A673 (cell line): ENCODE results near the gene MRGPRF.

ENCODE experiments used
- EZH2 ChIP-seq: fragments of 200-600 bp; sonication (generic); IDR thresholded peaks from 2 replicates; pipeline ENCODE4 v1.6.1; 2017; ENCODE audit warnings: borderline replicate concordance, low read depth, mild to moderate bottlenecking, mixed read lengths, antibody characterized with exemption, low read length; ENCODE audit not compliant: poor library complexity, severe bottlenecking
- TF ChIP-seq, protein P1 (sequence below): fragments of 300-800, 200-600 bp; sonication (generic); conservative IDR thresholded peaks from 2 replicates; pipeline ENCODE4 v1.5.1; 2017; ENCODE audit warnings: low read depth, mild to moderate bottlenecking, antibody characterized with exemption, low read length, moderate library complexity, mixed read lengths

DNA sequence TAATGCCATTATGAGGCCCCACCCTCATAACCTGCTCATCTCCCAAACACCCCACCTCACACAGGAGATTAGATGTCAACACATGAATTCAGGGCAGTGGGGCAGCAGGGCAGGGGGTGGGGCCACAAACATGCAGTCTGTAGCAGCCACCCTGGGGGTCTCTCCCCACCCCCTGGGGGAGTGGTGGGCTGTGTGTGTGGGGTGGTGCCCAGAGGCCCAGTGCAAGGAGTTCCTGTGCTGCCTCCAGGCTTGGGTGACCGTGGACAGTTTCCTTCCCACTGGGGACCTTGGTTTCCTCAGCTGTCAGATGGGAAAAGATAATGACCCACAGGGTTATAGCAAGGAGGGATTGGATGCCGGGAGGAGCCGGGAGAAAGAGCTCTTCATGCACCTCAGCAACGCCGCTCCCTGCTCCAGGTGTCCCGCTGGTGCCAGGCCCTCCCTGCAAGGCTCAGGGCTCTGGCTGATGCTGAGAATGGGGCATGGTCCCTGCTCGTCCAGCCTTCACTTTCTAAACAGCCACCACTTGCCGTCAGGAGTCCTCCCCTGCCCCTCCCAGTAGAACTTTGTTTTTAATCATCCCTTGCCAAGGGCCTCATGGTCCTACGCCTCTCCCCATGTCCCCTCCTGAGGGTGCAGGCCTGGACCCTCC is 2.0 kb upstream of the MRGPRF start:
- TF ChIP-seq, protein P1, sequence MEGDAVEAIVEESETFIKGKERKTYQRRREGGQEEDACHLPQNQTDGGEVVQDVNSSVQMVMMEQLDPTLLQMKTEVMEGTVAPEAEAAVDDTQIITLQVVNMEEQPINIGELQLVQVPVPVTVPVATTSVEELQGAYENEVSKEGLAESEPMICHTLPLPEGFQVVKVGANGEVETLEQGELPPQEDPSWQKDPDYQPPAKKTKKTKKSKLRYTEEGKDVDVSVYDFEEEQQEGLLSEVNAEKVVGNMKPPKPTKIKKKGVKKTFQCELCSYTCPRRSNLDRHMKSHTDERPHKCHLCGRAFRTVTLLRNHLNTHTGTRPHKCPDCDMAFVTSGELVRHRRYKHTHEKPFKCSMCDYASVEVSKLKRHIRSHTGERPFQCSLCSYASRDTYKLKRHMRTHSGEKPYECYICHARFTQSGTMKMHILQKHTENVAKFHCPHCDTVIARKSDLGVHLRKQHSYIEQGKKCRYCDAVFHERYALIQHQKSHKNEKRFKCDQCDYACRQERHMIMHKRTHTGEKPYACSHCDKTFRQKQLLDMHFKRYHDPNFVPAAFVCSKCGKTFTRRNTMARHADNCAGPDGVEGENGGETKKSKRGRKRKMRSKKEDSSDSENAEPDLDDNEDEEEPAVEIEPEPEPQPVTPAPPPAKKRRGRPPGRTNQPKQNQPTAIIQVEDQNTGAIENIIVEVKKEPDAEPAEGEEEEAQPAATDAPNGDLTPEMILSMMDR, result no peak
- TF ChIP-seq EZH2, result no peak
